NK-92 (cell line): ENCODE data around the gene GIPC3.
"Not testable (repeated sequence)": the region's sequence is repeated elsewhere in the genome, so short reads cannot be mapped to it uniquely, and the experiment has no call there.

Source experiments
- DNase-seq: peaks from one replicate; lab custom pipeline; 2025; ENCODE audit not compliant: unreplicated experiment; lab: John Stamatoyannopoulos, UW

Gene GIPC3

GRCh38 chr19:3576696-3577443, 8.4 kb upstream of the GIPC3 start:
- DNase-seq = no peak

- no peak for DNase-seq
These were observed 7.4 kb upstream of the GIPC3 start for GRCh38 chr19:3577723-3578344.

- no peak for DNase-seq
These were observed 6.9 kb upstream of the GIPC3 start for GRCh38 chr19:3578390-3578789.

GRCh38 chr19:3580156-3580934, 4.9 kb upstream of the GIPC3 start:
- no peak for DNase-seq

- not testable (repeated sequence) for DNase-seq
These were observed 3.5 kb upstream of the GIPC3 start for GRCh38 chr19:3581792-3582191.

GRCh38 chr19:3584036-3584802, 1.1 kb upstream of the GIPC3 start:
- not testable (repeated sequence) for DNase-seq

GRCh38 chr19:3586127-3586626, 899 bp downstream of the GIPC3 start:
- no peak for DNase-seq

- no peak for DNase-seq
These were observed 1.5 kb downstream of the GIPC3 start for GRCh38 chr19:3586707-3587346.

GRCh38 chr19:3589439-3589838, 4.2 kb downstream of the GIPC3 start:
- DNase-seq = no peak

GRCh38 chr19:3589949-3590348, 4.7 kb downstream of the GIPC3 start:
- DNase-seq = no peak

- DNase-seq = no peak
These were observed 5.8 kb downstream of the GIPC3 start for GRCh38 chr19:3590991-3591659.

- DNase-seq = no peak
These were observed 6.8 kb downstream of the GIPC3 start for GRCh38 chr19:3591876-3592613.

GRCh38 chr19:3593156-3593555, 7.9 kb downstream of the GIPC3 start:
- no peak for DNase-seq

GRCh38 chr19:3595521-3596061, 10.3 kb downstream of the GIPC3 start:
- no peak for DNase-seq

GRCh38 chr19:3599776-3600187, 14.5 kb downstream of the GIPC3 start:
- DNase-seq = no peak

- DNase-seq = no peak
These were observed 15.7 kb downstream of the GIPC3 start for GRCh38 chr19:3601021-3601420.

- no peak for DNase-seq
These were observed 18.0 kb downstream of the GIPC3 start for GRCh38 chr19:3603121-3603811.

- DNase-seq = no peak
These were observed 19.1 kb downstream of the GIPC3 start for GRCh38 chr19:3604227-3604986.
